Fibroblast of lung (primary cell): ENCODE data around the gene NEO1.

ENCODE experiments used
- EZH2 ChIP-seq: IDR thresholded peaks from 2 replicates; pipeline ENCODE4 v1.5.1; 2012; ENCODE audit warnings: low read length, control low read depth, mild to moderate bottlenecking; ENCODE audit errors: missing control alignments
- TF ChIP-seq, protein P1 (sequence below), 2 donors: IDR thresholded peaks in 1 of 2; conservative IDR thresholded peaks in 1 of 2; 1 replicate in 1 of 2; 2 replicates in 1 of 2; pipeline ENCODE4 v1.5.1; 2011 to 2012; ENCODE audit warnings: low read length in 2 of 2, control low read depth in 1 of 2, inconsistent platforms in 1 of 2, low read depth in 1 of 2, mild to moderate bottlenecking in 1 of 2

DNA sequence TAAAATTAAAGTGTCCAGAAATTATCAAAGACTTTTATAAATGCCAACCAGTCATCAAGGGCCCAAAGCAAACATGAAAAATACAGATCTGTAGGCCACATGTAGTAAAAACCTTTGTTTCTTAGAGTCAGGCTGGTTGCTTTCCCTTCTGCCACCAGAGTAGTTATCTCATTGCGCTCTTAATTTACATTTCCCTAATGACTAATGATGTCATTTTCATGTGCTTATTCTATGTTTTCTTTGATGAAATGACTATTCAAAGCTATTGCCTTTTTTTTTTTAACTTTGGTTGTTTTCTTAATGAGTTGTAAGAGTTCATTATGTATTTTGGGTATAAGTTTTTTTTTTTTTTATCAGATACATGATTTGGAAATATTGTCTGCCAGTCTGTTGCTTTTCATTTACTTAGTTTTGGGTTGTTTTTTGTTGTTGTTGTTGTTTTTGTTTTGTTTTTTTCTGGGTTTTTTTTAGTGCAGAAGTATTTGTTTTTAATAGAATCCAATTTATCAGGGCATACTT is 175.9 kb downstream of the NEO1 start:
- TF ChIP-seq EZH2: no peak
- TF ChIP-seq, protein P1, sequence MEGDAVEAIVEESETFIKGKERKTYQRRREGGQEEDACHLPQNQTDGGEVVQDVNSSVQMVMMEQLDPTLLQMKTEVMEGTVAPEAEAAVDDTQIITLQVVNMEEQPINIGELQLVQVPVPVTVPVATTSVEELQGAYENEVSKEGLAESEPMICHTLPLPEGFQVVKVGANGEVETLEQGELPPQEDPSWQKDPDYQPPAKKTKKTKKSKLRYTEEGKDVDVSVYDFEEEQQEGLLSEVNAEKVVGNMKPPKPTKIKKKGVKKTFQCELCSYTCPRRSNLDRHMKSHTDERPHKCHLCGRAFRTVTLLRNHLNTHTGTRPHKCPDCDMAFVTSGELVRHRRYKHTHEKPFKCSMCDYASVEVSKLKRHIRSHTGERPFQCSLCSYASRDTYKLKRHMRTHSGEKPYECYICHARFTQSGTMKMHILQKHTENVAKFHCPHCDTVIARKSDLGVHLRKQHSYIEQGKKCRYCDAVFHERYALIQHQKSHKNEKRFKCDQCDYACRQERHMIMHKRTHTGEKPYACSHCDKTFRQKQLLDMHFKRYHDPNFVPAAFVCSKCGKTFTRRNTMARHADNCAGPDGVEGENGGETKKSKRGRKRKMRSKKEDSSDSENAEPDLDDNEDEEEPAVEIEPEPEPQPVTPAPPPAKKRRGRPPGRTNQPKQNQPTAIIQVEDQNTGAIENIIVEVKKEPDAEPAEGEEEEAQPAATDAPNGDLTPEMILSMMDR (conservative IDR thresholded peaks at IDR 0.05 in 1 of 2, IDR thresholded peaks at IDR 0.05 in 1 of 2; ENCODE audit: low read depth in 1 of 2, low read length in 2 of 2): no peak
